Endothelial cell (in vitro differentiated cells): ENCODE measurements around the gene PPP2R2B. TPM values are rescaled to one million over a fixed set of nuclear protein-coding genes. Genes with fewer than 3 reads are reported as not detected.

ENCODE experiments used
- DNase-seq: peaks from one replicate; pipeline ENCODE4 v3.0.0; 2021; ENCODE audit warnings: low spot score
- H3K27ac Mint-ChIP-seq: one replicate; pipeline ENCODE4 v1.8.0; 2021; ENCODE audit warnings: mixed read lengths, inconsistent platforms; ENCODE audit not compliant: unreplicated experiment
- H3K27me3 Mint-ChIP-seq: one replicate; pipeline ENCODE4 v1.8.0; 2021; ENCODE audit warnings: mild to moderate bottlenecking, moderate library complexity, mixed read lengths, inconsistent platforms; ENCODE audit not compliant: unreplicated experiment
- H3K36me3 Mint-ChIP-seq: one replicate; pipeline ENCODE4 v1.8.0; 2021; ENCODE audit warnings: mild to moderate bottlenecking, low read depth, mixed read lengths, inconsistent platforms; ENCODE audit not compliant: unreplicated experiment
- H3K4me1 Mint-ChIP-seq: one replicate; pipeline ENCODE4 v1.8.0; 2021; ENCODE audit warnings: mild to moderate bottlenecking, mixed read lengths, inconsistent platforms; ENCODE audit not compliant: unreplicated experiment
- H3K4me3 Mint-ChIP-seq: one replicate; pipeline ENCODE4 v1.8.0; 2021; ENCODE audit warnings: mild to moderate bottlenecking, mixed read lengths, inconsistent platforms; ENCODE audit not compliant: unreplicated experiment
- H3K9me3 Mint-ChIP-seq: one replicate; pipeline ENCODE4 v1.8.0; 2021; ENCODE audit warnings: mixed read lengths, inconsistent platforms; ENCODE audit not compliant: unreplicated experiment
- total RNA-seq: library from RNA; stranded (reverse); fragmentation: NEBNext Ultra II Directional; extraction: Animal tissue kit (Norgen Biotek cat#: 25700); gene quantifications from one replicate; pipeline ENCODE4 v1.2.1, GENCODE V29; 2021; ENCODE audit not compliant: unreplicated experiment
- TF ChIP-seq, protein P1 (sequence below): fragments of 200-600 bp; sonication (generic); IDR thresholded peaks from one replicate; pipeline ENCODE4 v1.5.0; 2021; ENCODE audit warnings: antibody characterized with exemption; ENCODE audit not compliant: unreplicated experiment

PPP2R2B gene
- total RNA-seq, 1 donor from 2014 or later: 0.59 TPM

- no peak overlapping the region for H3K27ac Mint-ChIP-seq
- DNase-seq: no peak
Observed at GRCh38 chr5:146568161-146568560, 310.4 kb downstream of the PPP2R2B start.

DNA sequence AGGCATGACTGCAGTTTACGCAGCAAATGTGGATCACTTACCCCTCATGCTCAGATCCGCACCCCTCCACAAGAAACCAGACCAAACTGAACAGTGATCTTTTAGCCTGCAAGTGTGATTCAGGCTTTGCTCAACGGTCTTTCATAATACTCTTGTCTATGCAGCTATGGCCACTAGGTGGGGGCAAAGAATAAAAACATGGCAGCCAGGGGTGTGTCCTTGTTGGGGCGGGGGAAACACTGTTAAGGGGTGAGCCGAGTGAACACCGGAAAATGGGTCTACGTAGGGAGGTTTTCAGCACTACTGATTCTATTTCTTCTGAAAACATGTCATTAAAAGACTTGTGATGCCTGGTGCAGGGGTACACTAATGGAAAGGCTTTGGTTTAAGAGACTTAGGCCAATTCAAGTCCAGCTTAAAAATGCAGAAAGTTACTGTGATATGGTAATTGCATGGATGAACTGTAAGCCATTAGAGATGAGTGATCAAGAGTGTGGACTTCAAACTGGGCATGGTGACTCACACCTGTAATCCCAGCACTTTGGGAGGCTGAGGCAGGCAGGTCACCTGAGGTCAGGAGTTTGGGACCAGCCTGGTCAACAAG is 312.7 kb downstream of the PPP2R2B start:
- Mint-ChIP-seq H3K36me3 (peaks cover 4% of the 10 kb centered on the region), H3K9me3 (peaks cover 6% of the 10 kb centered on the region), H3K27ac (no peak overlapping the region), H3K27me3 (no peaks in the 10 kb centered on the region), H3K4me3 (no peak overlapping the region), H3K4me1 (no peaks in the 10 kb centered on the region)
- TF ChIP-seq, protein P1, sequence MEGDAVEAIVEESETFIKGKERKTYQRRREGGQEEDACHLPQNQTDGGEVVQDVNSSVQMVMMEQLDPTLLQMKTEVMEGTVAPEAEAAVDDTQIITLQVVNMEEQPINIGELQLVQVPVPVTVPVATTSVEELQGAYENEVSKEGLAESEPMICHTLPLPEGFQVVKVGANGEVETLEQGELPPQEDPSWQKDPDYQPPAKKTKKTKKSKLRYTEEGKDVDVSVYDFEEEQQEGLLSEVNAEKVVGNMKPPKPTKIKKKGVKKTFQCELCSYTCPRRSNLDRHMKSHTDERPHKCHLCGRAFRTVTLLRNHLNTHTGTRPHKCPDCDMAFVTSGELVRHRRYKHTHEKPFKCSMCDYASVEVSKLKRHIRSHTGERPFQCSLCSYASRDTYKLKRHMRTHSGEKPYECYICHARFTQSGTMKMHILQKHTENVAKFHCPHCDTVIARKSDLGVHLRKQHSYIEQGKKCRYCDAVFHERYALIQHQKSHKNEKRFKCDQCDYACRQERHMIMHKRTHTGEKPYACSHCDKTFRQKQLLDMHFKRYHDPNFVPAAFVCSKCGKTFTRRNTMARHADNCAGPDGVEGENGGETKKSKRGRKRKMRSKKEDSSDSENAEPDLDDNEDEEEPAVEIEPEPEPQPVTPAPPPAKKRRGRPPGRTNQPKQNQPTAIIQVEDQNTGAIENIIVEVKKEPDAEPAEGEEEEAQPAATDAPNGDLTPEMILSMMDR: peak; percentile 38
- peak; percentile 54 for DNase-seq

More at GRCh38 chr5:146568161-146568560, 310.4 kb downstream of the PPP2R2B start:
- Mint-ChIP-seq H3K4me1 (no peaks in the 10 kb centered on the region), H3K4me3 (no peak overlapping the region), H3K27me3 (no peaks in the 10 kb centered on the region), H3K36me3 (peaks cover 4% of the 10 kb centered on the region), H3K9me3 (peaks cover 6% of the 10 kb centered on the region)
- TF ChIP-seq, protein P1: no peak

GRCh38 chr5:146564007-146564762 is 314.4 kb downstream of the PPP2R2B start:
- Mint-ChIP-seq H3K4me3 (no peak overlapping the region), H3K4me1 (peaks cover 6% of the 10 kb centered on the region), H3K9me3 (no peaks in the 10 kb centered on the region), H3K27me3 (no peaks in the 10 kb centered on the region), H3K36me3 (no peaks in the 10 kb centered on the region), H3K27ac (no peak overlapping the region)
- TF ChIP-seq, protein P1: no peak
- DNase-seq: no peak

GRCh38 chr5:146562461-146562860 is 316.1 kb downstream of the PPP2R2B start:
- no peak overlapping the region for H3K4me3 Mint-ChIP-seq
- no peak overlapping the region for H3K27ac Mint-ChIP-seq
- no peaks in the 10 kb centered on the region for H3K27me3 Mint-ChIP-seq
- peaks cover 6% of the 10 kb centered on the region for H3K4me1 Mint-ChIP-seq
- TF ChIP-seq, protein P1: no peak
- no peak for DNase-seq
- H3K9me3 Mint-ChIP-seq: no peaks in the 10 kb centered on the region
- H3K36me3 Mint-ChIP-seq: no peaks in the 10 kb centered on the region

DNA sequence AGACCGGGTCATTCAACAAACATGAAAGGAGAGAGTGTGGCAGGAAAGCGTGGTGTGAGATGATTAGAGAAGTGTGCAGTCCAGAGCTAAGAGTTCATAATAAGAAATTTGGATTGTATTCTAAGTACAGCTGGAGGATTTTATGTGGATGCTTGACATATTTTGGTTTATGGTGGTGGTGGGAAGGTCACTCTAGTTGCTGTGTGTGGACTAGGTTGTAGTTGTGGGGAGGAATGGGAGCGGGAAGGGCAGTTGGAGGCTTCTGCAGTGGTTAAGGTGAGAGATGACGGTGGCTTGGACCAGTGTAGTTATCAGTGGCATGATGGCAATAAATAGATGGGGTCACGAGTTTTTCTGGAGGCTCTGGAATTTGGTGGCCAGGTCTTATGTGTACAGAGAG is 316.8 kb downstream of the PPP2R2B start:
- no peak overlapping the region for H3K4me3 Mint-ChIP-seq
- DNase-seq: no peak
- no peaks in the 10 kb centered on the region for H3K27me3 Mint-ChIP-seq
- H3K9me3 Mint-ChIP-seq: no peaks in the 10 kb centered on the region
- H3K36me3 Mint-ChIP-seq: no peaks in the 10 kb centered on the region
- no peak overlapping the region for H3K27ac Mint-ChIP-seq
- TF ChIP-seq, protein P1: no peak
- H3K4me1 Mint-ChIP-seq: peaks cover 6% of the 10 kb centered on the region
